Endometrial microvascular endothelial cells (primary cell): Measurements from ENCODE around the gene RASGRF2. TPM values are rescaled to one million over a fixed set of nuclear protein-coding genes. Genes with fewer than 3 reads are reported as not detected.

Experiments used
- in situ Hi-C: cut with HindIII; loops from 2 replicates; pipeline ENCODE4 v1.10.0; 2017; ENCODE audit warnings: low sequenced_read_pairs, low pct_unique_long_range_greater_than_20kb; ENCODE audit errors: inconsistent ontology term
- total RNA-seq: library from RNA; depleted of rRNA; stranded (reverse); fragments of >200 nt; gene quantifications from one replicate; pipeline ENCODE4 v1.2.3, GENCODE V29; 2015; ENCODE audit errors: inconsistent ontology term

The RASGRF2 gene
- total RNA-seq, 1 donor from 2014 or later = 12.5 TPM

- in situ Hi-C loops = no loop called here
Observed at GRCh38 chr5:80973027-80973426, 12.9 kb downstream of the RASGRF2 start.

DNA sequence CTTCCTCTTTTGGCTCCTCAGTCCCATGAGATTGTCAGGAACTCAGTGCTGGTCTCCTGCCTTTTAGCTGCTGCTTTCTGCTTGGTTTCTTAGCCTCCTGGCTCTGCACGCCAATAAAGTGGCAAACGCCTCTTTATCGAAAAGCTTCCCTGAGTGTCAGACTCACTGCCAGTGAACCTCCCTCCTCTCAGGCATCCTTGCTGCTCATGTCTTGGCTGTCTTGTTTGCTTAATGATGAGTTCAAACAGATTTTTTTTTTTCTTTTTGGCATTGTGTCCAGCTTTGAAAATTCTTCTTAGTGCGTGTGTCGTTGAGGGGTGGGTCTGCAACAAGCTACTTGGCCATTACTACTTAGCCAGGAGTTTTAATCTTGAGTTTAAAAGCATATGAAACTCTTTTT is 14.9 kb downstream of the RASGRF2 start:
- in situ Hi-C loops = no loop called here

GRCh38 chr5:80976985-80977384 is 16.8 kb downstream of the RASGRF2 start:
- in situ Hi-C loops = no loop called here

- in situ Hi-C loops = no loop called here
Observed at GRCh38 chr5:80977764-80978163, 17.6 kb downstream of the RASGRF2 start.

DNA sequence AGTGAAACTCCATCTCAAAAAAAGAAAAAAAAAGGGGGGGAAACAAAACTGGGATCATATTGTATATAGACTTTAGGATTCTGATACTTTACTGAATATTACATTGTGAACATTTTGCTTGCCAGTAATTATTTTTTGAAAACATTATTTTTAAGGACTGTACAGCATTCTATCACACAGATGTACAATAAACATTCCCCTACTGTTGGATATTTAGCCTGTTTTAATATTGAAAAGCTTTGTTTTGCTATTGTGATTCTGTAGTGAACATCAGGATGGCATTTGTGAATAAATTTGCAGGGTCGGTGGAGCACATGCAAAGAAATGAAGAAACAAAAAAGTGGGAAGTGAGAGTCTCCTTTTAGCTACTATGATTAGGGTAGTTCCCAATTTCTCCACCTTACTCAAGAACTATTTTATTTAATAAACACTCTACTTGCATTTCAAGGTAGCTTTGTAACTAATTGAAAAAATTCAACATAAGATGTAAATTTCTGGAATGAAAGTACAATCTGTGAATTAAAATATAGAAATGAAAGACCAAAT is 18.7 kb downstream of the RASGRF2 start:
- in situ Hi-C loops = no loop called here

DNA sequence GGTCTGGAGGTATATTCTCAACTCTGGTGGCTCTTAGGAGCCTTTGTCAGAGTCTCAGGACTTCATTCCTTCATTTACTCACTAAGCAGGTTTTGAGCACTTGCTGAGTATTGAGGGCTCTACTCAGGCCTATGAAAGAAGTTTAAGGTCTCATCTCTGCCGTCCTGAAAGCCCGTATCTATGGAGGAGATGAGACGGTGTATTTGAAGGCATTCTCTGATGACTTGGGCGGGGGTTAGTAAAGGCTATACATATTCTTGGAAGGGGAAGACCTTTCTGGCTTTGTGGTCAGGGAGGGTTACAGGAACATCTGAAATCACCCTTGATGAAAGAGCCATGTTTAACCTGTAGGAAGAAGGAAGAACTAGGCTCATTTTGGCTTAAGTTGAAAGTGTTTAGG is 21.9 kb downstream of the RASGRF2 start:
- in situ Hi-C loops = no loop called here

GRCh38 chr5:80985600-80986228 is 25.6 kb downstream of the RASGRF2 start:
- in situ Hi-C loops = no loop called here

- in situ Hi-C loops = no loop called here
Observed at GRCh38 chr5:80986382-80986781, 26.2 kb downstream of the RASGRF2 start.

DNA sequence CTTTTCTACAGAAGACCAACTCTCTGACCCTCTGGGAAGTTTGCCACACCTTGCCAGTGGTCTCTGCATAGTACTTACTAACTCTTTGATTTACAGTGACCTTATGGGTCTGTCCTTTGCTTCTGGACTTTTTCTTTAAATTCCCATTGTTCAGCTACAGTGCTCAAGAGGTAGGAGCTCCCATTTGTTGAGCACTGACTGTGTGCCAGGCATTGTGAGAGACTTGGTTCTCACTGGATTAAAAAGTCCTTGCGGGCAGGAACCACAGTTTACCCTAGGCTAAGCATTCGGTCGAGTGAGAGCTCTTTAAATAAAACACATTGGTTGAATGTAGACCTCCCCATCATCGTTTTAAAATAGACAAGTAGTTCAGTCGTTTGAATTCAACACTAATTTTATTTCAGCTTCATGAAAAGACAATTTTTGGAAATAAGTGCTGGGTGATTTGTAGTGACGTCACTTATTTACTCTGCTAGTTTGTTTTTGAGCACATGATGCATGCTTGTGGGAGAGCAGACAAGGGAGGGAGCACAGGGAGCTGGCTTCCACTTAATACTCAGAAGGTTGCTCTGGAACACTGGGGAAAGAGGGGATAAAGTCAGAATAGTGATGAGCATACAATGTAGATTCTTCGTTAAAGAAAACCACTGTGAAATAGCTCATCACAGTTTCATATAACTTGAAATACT is 27.1 kb downstream of the RASGRF2 start:
- in situ Hi-C loops = no loop called here

DNA sequence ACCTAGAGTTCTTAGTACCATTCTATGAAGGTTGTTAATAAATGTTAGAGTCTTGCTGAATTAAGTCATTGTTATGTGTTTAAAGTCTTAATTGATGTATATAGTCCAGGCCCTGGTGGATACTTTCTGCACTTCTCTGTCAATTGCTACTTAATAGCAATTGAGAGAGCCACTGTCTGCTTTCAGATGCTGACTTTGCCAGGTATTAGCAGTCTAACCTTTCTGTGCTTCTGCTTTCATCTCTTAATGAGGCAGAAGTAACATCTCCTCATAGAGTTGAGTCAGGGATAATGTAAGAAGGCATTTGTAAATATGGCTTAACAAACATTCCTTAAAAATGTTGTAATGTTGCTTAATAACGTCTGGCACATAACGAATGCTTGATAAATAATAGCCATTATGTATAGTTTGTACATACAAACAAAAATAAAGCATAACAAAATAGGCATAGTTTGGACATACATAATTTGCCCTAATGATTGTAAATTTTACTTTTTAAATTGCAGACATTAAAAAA is 28.3 kb downstream of the RASGRF2 start:
- in situ Hi-C loops = no loop called here

DNA sequence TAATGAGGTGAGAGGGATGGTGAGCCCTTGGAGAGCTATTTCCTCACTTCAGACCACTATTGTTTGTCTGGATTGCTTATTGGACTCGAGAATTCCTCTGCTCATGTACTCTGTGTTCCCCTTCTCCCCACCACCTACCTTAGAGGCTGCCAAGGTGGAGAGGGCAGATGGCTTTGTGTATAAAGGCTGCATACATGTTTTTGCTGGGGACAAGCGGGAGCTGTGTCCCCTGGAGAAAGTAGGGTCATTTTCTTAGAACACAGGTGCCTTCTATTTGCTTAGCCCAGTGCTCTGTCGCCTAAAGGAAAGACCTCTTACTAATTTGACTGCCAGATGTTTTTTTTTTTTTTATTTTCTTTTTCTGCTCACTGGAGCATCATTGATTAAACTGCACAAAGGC is 29.7 kb downstream of the RASGRF2 start:
- in situ Hi-C loops = no loop called here

DNA sequence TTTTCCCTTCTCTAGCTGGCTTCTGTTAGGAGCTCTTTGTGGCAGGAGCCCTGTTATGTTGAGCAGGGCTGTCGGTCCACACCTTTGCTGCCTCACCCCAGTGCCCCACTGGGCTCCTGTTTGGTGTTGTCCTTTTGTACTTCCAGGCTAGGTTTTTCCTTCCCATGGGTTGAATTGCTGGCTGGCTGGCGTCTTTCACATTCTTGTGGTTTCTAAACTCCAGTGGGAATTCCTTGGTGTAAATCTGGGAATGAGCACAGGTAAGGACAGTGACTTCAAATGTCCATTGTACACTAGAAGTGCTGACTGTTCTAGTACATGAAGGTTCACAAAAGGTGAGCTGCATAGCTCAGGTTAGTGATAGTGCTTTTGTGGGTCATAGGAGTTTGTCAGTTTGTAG is 30.4 kb downstream of the RASGRF2 start:
- in situ Hi-C loops = no loop called here

GRCh38 chr5:80990971-80991370 is 30.8 kb downstream of the RASGRF2 start:
- in situ Hi-C loops = no loop called here

DNA sequence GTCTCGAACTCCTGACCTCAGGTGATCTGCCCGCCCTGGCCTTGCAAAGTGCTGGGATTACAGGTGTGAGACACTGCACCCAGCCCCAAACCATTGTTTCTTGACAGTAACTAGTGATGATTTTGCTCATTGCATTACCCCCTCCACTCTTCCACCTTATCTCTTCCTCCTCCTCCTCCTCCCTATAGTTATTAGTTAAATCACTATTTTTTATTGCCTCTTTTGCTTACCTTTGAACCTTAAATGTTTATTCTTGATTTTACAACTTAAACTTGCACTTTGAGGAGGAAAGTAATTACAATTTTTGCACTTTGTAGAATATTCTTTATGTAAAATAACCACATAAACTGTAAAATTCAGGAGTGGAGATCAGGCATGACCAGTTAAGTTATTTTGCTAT is 35.7 kb downstream of the RASGRF2 start:
- in situ Hi-C loops = no loop called here

DNA sequence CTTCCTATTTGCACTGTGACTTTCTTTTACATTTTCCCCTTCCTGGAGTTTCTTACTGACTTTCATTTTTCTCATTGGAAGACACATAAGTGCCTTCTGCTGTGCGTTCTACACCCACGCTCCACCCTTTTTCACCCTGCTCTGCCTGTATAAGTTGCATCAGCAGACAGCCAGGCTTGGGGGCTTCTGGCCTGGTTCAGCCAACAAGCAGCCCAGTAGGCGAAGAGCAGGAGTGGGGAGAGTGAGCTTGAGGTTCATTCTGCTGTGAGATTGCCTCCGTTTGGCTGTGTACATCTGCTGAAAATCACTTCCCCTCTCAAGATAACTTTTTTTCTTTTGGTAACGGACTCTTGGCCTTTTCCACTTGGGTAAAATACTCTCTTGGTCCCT is 38.4 kb downstream of the RASGRF2 start:
- in situ Hi-C loops = no loop called here

- in situ Hi-C loops = no loop called here
Observed at GRCh38 chr5:81003811-81004386, 43.7 kb downstream of the RASGRF2 start.

- in situ Hi-C loops = no loop called here
Observed at GRCh38 chr5:81005708-81006107, 45.5 kb downstream of the RASGRF2 start.

- in situ Hi-C loops = no loop called here
Observed at GRCh38 chr5:81006231-81006630, 46.1 kb downstream of the RASGRF2 start.

DNA sequence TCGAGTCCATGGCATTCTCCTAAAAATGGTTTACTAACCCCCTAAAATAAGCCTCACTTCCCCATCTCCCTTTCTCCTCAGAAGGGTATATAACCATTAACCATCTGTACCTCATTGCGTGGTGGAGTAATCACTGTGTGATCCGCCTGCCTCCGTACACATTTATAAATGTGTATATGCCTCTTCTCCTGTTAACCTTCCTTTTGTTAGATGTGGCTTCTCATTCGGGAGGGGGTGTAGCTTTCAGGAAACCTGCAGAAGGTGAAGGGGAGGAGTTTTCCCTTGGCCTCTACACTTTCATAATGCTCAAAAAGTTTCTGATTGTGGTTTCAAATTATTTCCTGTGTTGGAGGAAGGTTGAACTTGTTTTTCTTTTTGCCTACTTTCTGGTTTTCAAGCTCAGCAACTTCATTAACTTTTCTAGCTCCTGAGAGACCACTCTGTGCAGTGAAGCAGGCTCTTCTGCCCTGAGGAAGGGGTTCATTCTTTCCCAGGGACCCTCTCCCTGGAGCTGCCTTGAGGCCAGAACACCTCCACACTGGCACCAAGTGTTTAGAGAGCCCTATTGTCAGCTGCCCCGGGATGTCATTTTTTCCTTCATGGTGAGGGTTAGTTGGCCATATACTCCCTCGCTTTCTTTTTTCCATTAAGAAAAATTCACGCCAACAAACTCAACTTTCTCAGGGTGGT is 46.9 kb downstream of the RASGRF2 start:
- in situ Hi-C loops = no loop called here
